GM23338 (cell line): ENCODE results near the gene MPL. TPM values are rescaled to one million over a fixed set of nuclear protein-coding genes. Genes with fewer than 3 reads are reported as not detected.
A peak's percentile ranks its signal among the peaks of the same experiment; 100 is the strongest.
"Not testable (repeated sequence)": the region's sequence is repeated elsewhere in the genome, so short reads cannot be mapped to it uniquely, and the experiment has no call there.

Experiments
- ATAC-seq: fragments of 200-7000 bp; cut with Tn5 transposase; 3 replicates; pipeline ENCODE4 v1.9.1; 2020
- DNase-seq: peaks from one replicate; pipeline ENCODE4 v3.0.0-alpha.2; 2015; ENCODE audit warnings: low spot score
- H2AFZ ChIP-seq: fragments of 200-600 bp; sonication (generic); 2 replicates; pipeline ENCODE4 v1.8.0; 2016; ENCODE audit warnings: antibody characterized with exemption, mild to moderate bottlenecking, moderate library complexity
- H3F3A ChIP-seq: fragments of 200-600 bp; sonication (generic); replicated peaks from 2 replicates; pipeline ENCODE4 v1.8.0; 2017; ENCODE audit warnings: antibody characterized with exemption, mixed run types, low read depth
- H3K27ac ChIP-seq: fragments of 200-600 bp; sonication (generic); 2 replicates; pipeline ENCODE4 v1.6.1; 2016; ENCODE audit warnings: low read depth
- H3K27me3 ChIP-seq: fragments of 200-600 bp; sonication (generic); 2 replicates; pipeline ENCODE4 v1.8.0; 2016; ENCODE audit warnings: mild to moderate bottlenecking, mixed run types, moderate library complexity; ENCODE audit not compliant: insufficient read depth
- H3K36me3 ChIP-seq: fragments of 200-600 bp; sonication (generic); 2 replicates; pipeline ENCODE4 v1.8.0; 2016; ENCODE audit warnings: mild to moderate bottlenecking; ENCODE audit not compliant: insufficient read depth
- H3K4me1 ChIP-seq: fragments of 200-600 bp; sonication (generic); 2 replicates; pipeline ENCODE4 v1.8.0; 2016; ENCODE audit warnings: mild to moderate bottlenecking, moderate library complexity; ENCODE audit not compliant: insufficient read depth
- H3K4me2 ChIP-seq: fragments of 200-600 bp; sonication (generic); 2 replicates; pipeline ENCODE4 v1.7.1; 2017; ENCODE audit warnings: mixed run types
- H3K4me3 ChIP-seq: fragments of 200-600 bp; sonication (generic); 2 replicates; pipeline ENCODE4 v1.6.1; 2016; ENCODE audit warnings: mixed run types
- H3K79me2 ChIP-seq: fragments of 200-600 bp; sonication (generic); replicated peaks from 2 replicates; pipeline ENCODE4 v1.8.0; 2017; ENCODE audit warnings: mild to moderate bottlenecking; ENCODE audit not compliant: insufficient read depth
- H3K9me2 ChIP-seq: fragments of 200-600 bp; sonication (generic); 2 replicates; pipeline ENCODE4 v1.8.0; 2017; ENCODE audit not compliant: insufficient read depth
- H4K20me1 ChIP-seq: fragments of 200-600 bp; sonication (generic); replicated peaks from 2 replicates; pipeline ENCODE4 v1.8.0; 2017; ENCODE audit warnings: mild to moderate bottlenecking; ENCODE audit not compliant: insufficient read depth
- H3K27ac Mint-ChIP-seq: 2 replicates; pipeline ENCODE4 v1.8.0; 2020; ENCODE audit warnings: inconsistent platforms, mild to moderate bottlenecking, moderate library complexity, mixed read lengths
- H3K27me3 Mint-ChIP-seq: 3 replicates; pipeline ENCODE4 v1.8.0; 2022; ENCODE audit warnings: low read depth, mild to moderate bottlenecking, moderate library complexity, mixed read lengths, inconsistent platforms; ENCODE audit not compliant: insufficient read depth, poor library complexity
- H3K36me3 Mint-ChIP-seq: 3 replicates; pipeline ENCODE4 v1.8.0; 2021; ENCODE audit warnings: low read depth, mild to moderate bottlenecking, inconsistent platforms, moderate library complexity, mixed read lengths
- H3K4me1 Mint-ChIP-seq: 3 replicates; pipeline ENCODE4 v1.8.0; 2020; ENCODE audit warnings: mild to moderate bottlenecking, inconsistent platforms, mixed read lengths
- H3K4me3 Mint-ChIP-seq: 3 replicates; pipeline ENCODE4 v1.8.0; 2021; ENCODE audit warnings: moderate library complexity, mild to moderate bottlenecking, inconsistent platforms, mixed read lengths
- H3K9me3 Mint-ChIP-seq: 3 replicates; pipeline ENCODE4 v1.8.0; 2020; ENCODE audit warnings: moderate library complexity, mild to moderate bottlenecking, inconsistent platforms, mixed read lengths
- EZH2 ChIP-seq: fragments of 200-600 bp; sonication (generic); IDR thresholded peaks from one replicate; pipeline ENCODE4 v1.8.0; 2017; ENCODE audit warnings: antibody characterized with exemption, mild to moderate bottlenecking, low read depth; ENCODE audit not compliant: unreplicated experiment
- EZH2phosphoT487 ChIP-seq: fragments of 200-600 bp; sonication (generic); IDR thresholded peaks from one replicate; pipeline ENCODE4 v1.8.1; 2018; ENCODE audit warnings: antibody characterized with exemption; ENCODE audit not compliant: unreplicated experiment
- JUNB ChIP-seq: IDR thresholded peaks from one replicate; pipeline ENCODE4 v1.6.1; 2016; ENCODE audit warnings: antibody characterized with exemption; ENCODE audit not compliant: unreplicated experiment
- POLR2AphosphoS5 ChIP-seq: IDR thresholded peaks from 2 replicates; pipeline ENCODE4 v1.6.1; 2016; ENCODE audit warnings: antibody characterized with exemption, low read depth
- REST ChIP-seq: IDR thresholded peaks from one replicate; pipeline ENCODE4 v1.6.1; 2018; ENCODE audit warnings: antibody characterized with exemption; ENCODE audit not compliant: unreplicated experiment
- STAT1 ChIP-seq: IDR thresholded peaks from one replicate; pipeline ENCODE4 v1.6.1; 2016; ENCODE audit warnings: antibody characterized with exemption; ENCODE audit not compliant: unreplicated experiment
- ZNF462 ChIP-seq: fragments of 250-450 bp; sonication (Bioruptor Pico); IDR thresholded peaks from 2 replicates; pipeline ENCODE4 v1.5.0; 2020; ENCODE audit warnings: mild to moderate bottlenecking, moderate library complexity
- polyA plus RNA-seq: library from polyadenylated mRNA; unstranded; fragments of >200 nt; fragmentation: Nextera tagmentation; extraction: Ambion mirVana; gene quantifications from 2 replicates; pipeline ENCODE4 v1.2.1, GENCODE V29; 2016
- total RNA-seq: library from RNA; depleted of rRNA; stranded (reverse); fragments of >200 nt; shearing (Covaris generic); gene quantifications from 2 replicates; pipeline ENCODE4 v1.2.3, GENCODE V29; 2014

MPL gene
- total and polyA plus RNA-seq, 2 experiments from 2014 or later = not detected

GRCh38 chr1:43368646-43369020 is 31.0 kb downstream of the MPL start:
- peak overlapping the region; percentile 76; the same call in 1 of the 2 replicates for H2AFZ ChIP-seq
- H3K79me2 ChIP-seq = peaks cover 7% of the 10 kb centered on the region
- H3K4me1 ChIP-seq = peaks cover 19% of the 10 kb centered on the region
- H3K4me3 ChIP-seq = peak overlapping the region; percentile 90
- Mint-ChIP-seq H3K36me3 (peaks cover 12% of the 10 kb centered on the region), H3K27ac (peak overlapping the region; percentile 92), H3K4me3 (peak overlapping the region; percentile 79), H3K9me3 (no peaks in the 10 kb centered on the region), H3K27me3 (peaks cover 6% of the 10 kb centered on the region), H3K4me1 (peaks cover 21% of the 10 kb centered on the region)
- H3K4me2 ChIP-seq = peak overlapping the region; percentile 94
- ATAC-seq = no peak
- no peak for DNase-seq
- H3K36me3 ChIP-seq = 0 out of 2 replicates have a peak, but pooled peaks cover 3% of the 10 kb centered on the region
- peaks cover 3% of the 10 kb centered on the region; the same call in 1 of the 2 replicates for H4K20me1 ChIP-seq
- no peaks in the 10 kb centered on the region for H3K27me3 ChIP-seq
- H3K9me2 ChIP-seq = no peaks in the 10 kb centered on the region
- H3K27ac ChIP-seq = peak overlapping the region; percentile 94
- peaks cover 12% of the 10 kb centered on the region for H3F3A ChIP-seq
- TF ChIP-seq STAT1 = no peak
- TF ChIP-seq POLR2AphosphoS5 = no peak
- TF ChIP-seq EZH2 = no peak
- TF ChIP-seq EZH2phosphoT487 = no peak

DNA sequence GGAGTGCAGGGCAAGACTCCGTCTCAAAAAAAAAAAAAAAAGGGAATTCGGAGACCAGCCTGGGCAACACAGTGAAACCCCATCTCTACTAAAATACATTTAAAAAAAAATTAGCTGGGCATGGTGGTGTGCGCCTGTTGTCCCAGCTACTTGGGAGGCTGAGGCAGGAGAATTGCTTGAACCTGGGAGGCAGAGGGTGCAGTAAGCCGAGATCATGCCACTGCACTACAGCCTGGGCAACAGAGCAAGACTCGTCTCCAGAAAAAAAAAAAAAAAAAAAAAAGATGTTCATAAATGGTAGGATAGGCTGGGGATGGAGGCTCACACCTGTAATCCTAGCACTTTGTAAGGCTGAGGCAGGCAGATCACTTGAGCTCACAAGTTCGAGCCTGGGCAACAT is 32.2 kb downstream of the MPL start:
- not testable (repeated sequence) for H3K4me3 Mint-ChIP-seq, H3K36me3 ChIP-seq, H3K9me2 ChIP-seq, H3K27ac ChIP-seq, H3K9me3 Mint-ChIP-seq, H4K20me1 ChIP-seq, H3K27ac Mint-ChIP-seq, H3K4me3 ChIP-seq, H3K27me3 ChIP-seq, H3K79me2 ChIP-seq, DNase-seq, H3K4me2 ChIP-seq, H3F3A ChIP-seq, H3K27me3 Mint-ChIP-seq, ATAC-seq, H3K36me3 Mint-ChIP-seq, H2AFZ ChIP-seq
- H3K4me1 ChIP-seq = peaks cover 19% of the 10 kb centered on the region
- H3K4me1 Mint-ChIP-seq = peaks cover 21% of the 10 kb centered on the region

- Histone ChIP-seq H3K27ac (no peak overlapping the region), H3F3A (peaks cover 9% of the 10 kb centered on the region), H3K4me2 (no peak overlapping the region), H3K4me1 (peaks cover 19% of the 10 kb centered on the region), H3K4me3 (no peak overlapping the region), H4K20me1 (peaks cover 3% of the 10 kb centered on the region; the same call in 1 of the 2 replicates), H3K36me3 (no peaks in the 10 kb centered on the region), H3K27me3 (no peaks in the 10 kb centered on the region), H2AFZ (no peak overlapping the region), H3K9me2 (no peaks in the 10 kb centered on the region), H3K79me2 (peaks cover 7% of the 10 kb centered on the region; the same call in 1 of the 2 replicates)
- Mint-ChIP-seq H3K27me3 (peaks cover 6% of the 10 kb centered on the region), H3K27ac (no peak overlapping the region), H3K4me1 (peaks cover 15% of the 10 kb centered on the region; the same call in 2 of the 3 replicates), H3K4me3 (no peak overlapping the region), H3K9me3 (no peaks in the 10 kb centered on the region), H3K36me3 (no peaks in the 10 kb centered on the region)
- DNase-seq (no peak), ATAC-seq (no peak)
- TF ChIP-seq ZNF462 (CRISPR knock-in tag) (no peak), JUNB (no peak), EZH2 (no peak), REST (no peak)
Measured at GRCh38 chr1:43370564-43370963, 32.9 kb downstream of the MPL start.
